ENCODE data around the gene KLHL25. TPM values are rescaled to one million over a fixed set of nuclear protein-coding genes. Genes with fewer than 3 reads are reported as not detected.

KLHL25 gene
- total and polyA plus RNA-seq, 2 of the 8 experiments (the other 6 are each of a cell fraction or from before 2014, with no cell fraction given): 16.5 to 22.0 TPM

DNA sequence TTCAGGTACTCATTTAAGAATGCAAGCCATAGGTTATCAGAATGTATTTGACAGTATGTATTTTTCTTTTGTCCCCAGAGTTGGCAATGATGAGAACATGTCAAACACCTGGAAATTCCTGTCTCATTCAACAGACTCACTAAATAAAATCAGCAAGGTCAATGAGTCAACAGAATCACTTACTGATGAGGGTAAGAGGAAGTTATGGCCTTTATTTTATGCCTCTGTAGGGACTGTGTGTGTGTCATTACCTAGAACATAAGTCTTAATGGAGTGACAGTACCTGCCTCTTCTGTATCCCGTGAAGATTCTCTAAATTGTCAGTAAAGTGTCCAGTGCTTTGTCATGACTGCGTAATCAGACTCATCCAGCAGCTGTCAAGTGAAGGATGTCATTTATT lies 77.5 kb downstream of the KLHL25 start:
- Histone ChIP-seq H2BK20ac (ENCODE audit: low read length) (no peak overlapping the region), H3K56ac (replicated peaks; ENCODE audit: insufficient read length, low read depth, low read length) (no peak overlapping the region), H2BK120ac (replicated peaks; ENCODE audit: low read depth, low read length) (no peak overlapping the region), H2AK5ac (ENCODE audit: low read depth, low read length) (no peak overlapping the region), H3K9ac (replicated peaks in 1 of 4; ENCODE audit: extremely low read depth in 1 of 4, low read depth in 3 of 4, low read length in 3 of 4) (no peak overlapping the region), H3K9me3 (ENCODE audit: insufficient read depth in 2 of 2, low read depth in 1 of 2, low read length in 1 of 2) (no peaks in the 10 kb centered on the region), H4K20me1 (replicated peaks in 1 of 2; ENCODE audit: control insufficient read depth in 1 of 2, insufficient read depth in 2 of 2, low read length in 2 of 2) (no peaks in the 10 kb centered on the region), H3K36me3 (ENCODE audit: control insufficient read depth in 2 of 4, insufficient read depth in 4 of 4, low read length in 3 of 4) (peaks cover 0 to 27% (median 16%) of the 10 kb centered on the region in 4 experiments; a peak in 6 of 8 replicates), H2BK12ac (ENCODE audit: low read depth, low read length) (no peak overlapping the region), H4K8ac (ENCODE audit: extremely low read depth, insufficient read depth, low read length) (no peak overlapping the region), H3K79me2 (ENCODE audit: control insufficient read depth in 1 of 2, insufficient read depth in 2 of 2, low read length in 2 of 2) (no peaks in the 10 kb centered on the region), H3K4me2 (ENCODE audit: insufficient read depth in 1 of 2, low read depth in 2 of 2, low read length in 2 of 2) (no peak overlapping the region), H3K23ac (ENCODE audit: insufficient read length) (no peak overlapping the region), H2AFZ (ENCODE audit: low read length) (no peak overlapping the region), H3K4ac (replicated peaks; ENCODE audit: insufficient read length, low read depth, low read length) (no peak overlapping the region), H3K79me1 (ENCODE audit: low read depth, low read length) (no peaks in the 10 kb centered on the region), H3K27ac (ENCODE audit: low read depth, low read length) (no peak overlapping the region), H3K14ac (ENCODE audit: insufficient read length) (no peak overlapping the region), H3K18ac (ENCODE audit: extremely low read depth, low read length) (no peak overlapping the region), H3K4me3 (ENCODE audit: extremely low read depth in 1 of 4, insufficient read depth in 2 of 4, low read depth in 3 of 4, low read length in 4 of 4) (no peak overlapping the region), H4K5ac (ENCODE audit: insufficient read length, low read depth, low read length) (no peak overlapping the region), H2BK15ac (ENCODE audit: low read length) (no peak overlapping the region), H3K27me3 (replicated peaks in 1 of 4; ENCODE audit: control insufficient read depth in 3 of 4, extremely low read depth in 1 of 4, insufficient read depth in 3 of 4, low read length in 3 of 4) (no peaks in the 10 kb centered on the region), H2BK5ac (ENCODE audit: low read depth, low read length) (no peak overlapping the region), H3K23me2 (ENCODE audit: low read depth, low read length) (no peaks in the 10 kb centered on the region), H4K91ac (replicated peaks; ENCODE audit: insufficient read length, low read length) (no peak overlapping the region), H3K4me1 (replicated peaks in 1 of 4; ENCODE audit: control insufficient read depth in 3 of 4, insufficient read depth in 4 of 4, low read length in 3 of 4) (no peaks in the 10 kb centered on the region)
- TF ChIP-seq RFX5 (IDR thresholded peaks at IDR 0.05; ENCODE audit: borderline replicate concordance, low read depth, low read length): no peak
- no peak for TF ChIP-seq FOSL1 (IDR thresholded peaks at IDR 0.05; ENCODE audit: insufficient read depth, low read depth, low read length)
- TF ChIP-seq, protein P1, sequence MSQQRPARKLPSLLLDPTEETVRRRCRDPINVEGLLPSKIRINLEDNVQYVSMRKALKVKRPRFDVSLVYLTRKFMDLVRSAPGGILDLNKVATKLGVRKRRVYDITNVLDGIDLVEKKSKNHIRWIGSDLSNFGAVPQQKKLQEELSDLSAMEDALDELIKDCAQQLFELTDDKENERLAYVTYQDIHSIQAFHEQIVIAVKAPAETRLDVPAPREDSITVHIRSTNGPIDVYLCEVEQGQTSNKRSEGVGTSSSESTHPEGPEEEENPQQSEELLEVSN (IDR thresholded peaks at IDR 0.05): no peak
- TF ChIP-seq SIX5 (IDR thresholded peaks at IDR 0.05; ENCODE audit: low read depth, low read length): no peak
- no peak for TF ChIP-seq BACH1 (IDR thresholded peaks at IDR 0.05; ENCODE audit: low read length)
- no peak for TF ChIP-seq TAF7 (optimal IDR thresholded peaks at IDR 0.05; ENCODE audit: borderline replicate concordance, low read depth, low read length)
- no peak for TF ChIP-seq SIRT6 (IDR thresholded peaks at IDR 0.05; ENCODE audit: low read length)
- no peak for TF ChIP-seq RAD21 (IDR thresholded peaks at IDR 0.05 in 1 of 2, conservative IDR thresholded peaks at IDR 0.05 in 1 of 2; ENCODE audit: low read depth in 2 of 2, low read length in 2 of 2)
- TF ChIP-seq NANOG (IDR thresholded peaks at IDR 0.05; ENCODE audit: insufficient read depth, low read depth, low read length, poor library complexity, severe bottlenecking): no peak
- TF ChIP-seq YY1 (IDR thresholded peaks at IDR 0.05; ENCODE audit: low read depth, low read length): no peak
- TF ChIP-seq JUN (IDR thresholded peaks at IDR 0.05; ENCODE audit: low read depth, low read length): no peak
- no peak for TF ChIP-seq SP2 (IDR thresholded peaks at IDR 0.05; ENCODE audit: low read length)
- TF ChIP-seq JUND (IDR thresholded peaks at IDR 0.05; ENCODE audit: low read length): no peak
- no peak for TF ChIP-seq HDAC6 (IDR thresholded peaks at IDR 0.05; ENCODE audit: low read depth, low read length)
- FAIRE-seq (no peak), DNase-seq (ENCODE audit: low read depth in 1 of 2, low spot score in 2 of 2) (no peak)
- ChIA-PET POLR2A (ENCODE audit: partially characterized antibody) (no interaction called here), CTCF (ENCODE audit: partially characterized antibody) (no interaction called here)
- WGBS, 2 experiments (ENCODE audit: extremely low coverage in 1 of 2, insufficient coverage in 1 of 2, insufficient read length in 1 of 2, insufficient replicate concordance in 2 of 2, low coverage in 1 of 2, low lambda C conversion rate in 2 of 2, missing lambda C conversion rate in 1 of 2): 86% methylated on average over 2 of the region's 2 CpGs; no CpG with 5 or more reads in 1 of the 2 experiments
